Measurements from ENCODE around the gene PIGT. TPM values are rescaled to one million over a fixed set of nuclear protein-coding genes. Genes with fewer than 3 reads are reported as not detected.

PIGT gene
- total RNA-seq, 4 donors from 2014 or later, result 44.6 to 77.8 (median 51.8) TPM

- Histone ChIP-seq H3K27me3 (no peaks in the 10 kb centered on the region), H3K36me3 (no peaks in the 10 kb centered on the region), H3K27ac (no peak overlapping the region), H3K4me1 (peaks cover 7% of the 10 kb centered on the region), H3K9me3 (no peaks in the 10 kb centered on the region), H3K4me3 (no peak overlapping the region)
- WGBS, result 46% methylated on average over 3 of the region's 3 CpGs
- TF ChIP-seq POLR2A (IDR thresholded peaks at IDR 0.05), result no peak
- TF ChIP-seq CTCF (IDR thresholded peaks at IDR 0.05), result no peak
- no peak for TF ChIP-seq POLR2AphosphoS5 (IDR thresholded peaks at IDR 0.05)
- TF ChIP-seq EP300 (IDR thresholded peaks at IDR 0.05), result no peak
- no peak for DNase-seq (ENCODE audit: low spot score in 2 of 2)
These were observed 17.4 kb downstream of the PIGT start for GRCh38 chr20:45433316-45433715.

- H3K36me3 ChIP-seq, result no peaks in the 10 kb centered on the region
- WGBS, result 93% methylated on average over 4 of the region's 4 CpGs
- H3K27me3 ChIP-seq, result no peaks in the 10 kb centered on the region
- H3K9me3 ChIP-seq, result no peaks in the 10 kb centered on the region
- no peak for DNase-seq (ENCODE audit: low spot score in 2 of 2)
- no peak overlapping the region for H3K27ac ChIP-seq
- H3K4me3 ChIP-seq, result no peak overlapping the region
- peaks cover 7% of the 10 kb centered on the region for H3K4me1 ChIP-seq
- no peak for TF ChIP-seq EP300 (IDR thresholded peaks at IDR 0.05)
- TF ChIP-seq POLR2A (IDR thresholded peaks at IDR 0.05), result no peak
- no peak for TF ChIP-seq CTCF (IDR thresholded peaks at IDR 0.05)
- no peak for TF ChIP-seq POLR2AphosphoS5 (IDR thresholded peaks at IDR 0.05)
These were observed 18.0 kb downstream of the PIGT start for GRCh38 chr20:45433976-45434375.

- H3K27ac ChIP-seq, result peak overlapping the region; percentile 69
- peak overlapping the region; percentile 61 for H3K4me3 ChIP-seq
- 13% methylated on average over 21 of the region's 33 CpGs for WGBS
- no peaks in the 10 kb centered on the region for H3K27me3 ChIP-seq
- H3K9me3 ChIP-seq, result no peaks in the 10 kb centered on the region
- TF ChIP-seq POLR2AphosphoS5 (IDR thresholded peaks at IDR 0.05) (peak in 2 of 3 donors; percentile 17 to 69), EP300 (IDR thresholded peaks at IDR 0.05) (no peak), CTCF (IDR thresholded peaks at IDR 0.05) (peak; percentile 90 to 95), POLR2A (IDR thresholded peaks at IDR 0.05) (no peak)
- DNase-seq (ENCODE audit: low spot score in 2 of 2), result peak; percentile 94 to 95
- no peaks in the 10 kb centered on the region for H3K36me3 ChIP-seq
- peaks cover 7% of the 10 kb centered on the region for H3K4me1 ChIP-seq
These were observed 21.0 kb downstream of the PIGT start for GRCh38 chr20:45436732-45437485.

- TF ChIP-seq POLR2AphosphoS5 (IDR thresholded peaks at IDR 0.05) (no peak), CTCF (IDR thresholded peaks at IDR 0.05) (no peak), POLR2A (IDR thresholded peaks at IDR 0.05) (no peak), EP300 (IDR thresholded peaks at IDR 0.05) (no peak)
- Histone ChIP-seq H3K4me3 (no peak overlapping the region), H3K27me3 (no peaks in the 10 kb centered on the region), H3K27ac (no peak overlapping the region), H3K4me1 (peaks cover 7% of the 10 kb centered on the region), H3K36me3 (no peaks in the 10 kb centered on the region), H3K9me3 (no peaks in the 10 kb centered on the region)
- 86% methylated on average over 2 of the region's 3 CpGs for WGBS
- DNase-seq (ENCODE audit: low spot score in 2 of 2), result no peak
These were observed 24.5 kb downstream of the PIGT start for GRCh38 chr20:45440424-45440823.

- Histone ChIP-seq H3K4me3 (no peak overlapping the region), H3K27me3 (no peaks in the 10 kb centered on the region), H3K27ac (no peak overlapping the region), H3K4me1 (peaks cover 7% of the 10 kb centered on the region), H3K9me3 (no peaks in the 10 kb centered on the region), H3K36me3 (no peaks in the 10 kb centered on the region)
- no peak for DNase-seq (ENCODE audit: low spot score in 2 of 2)
- TF ChIP-seq CTCF (IDR thresholded peaks at IDR 0.05), result no peak
- TF ChIP-seq POLR2AphosphoS5 (IDR thresholded peaks at IDR 0.05), result no peak
- TF ChIP-seq POLR2A (IDR thresholded peaks at IDR 0.05), result no peak
- no peak for TF ChIP-seq EP300 (IDR thresholded peaks at IDR 0.05)
- WGBS, result 73% methylated on average over 5 of the region's 5 CpGs
These were observed 25.1 kb downstream of the PIGT start for GRCh38 chr20:45440891-45441685.
